ENCODE data around the gene SH3RF3.

- TF ChIP-seq POLR2A (IDR thresholded peaks at IDR 0.05) (no peak), EP300 (IDR thresholded peaks at IDR 0.05) (no peak), CTCF (IDR thresholded peaks at IDR 0.05) (no peak), POLR2AphosphoS5 (IDR thresholded peaks at IDR 0.05) (no peak)
Observed at GRCh38 chr2:109513230-109513629, 384.2 kb downstream of the SH3RF3 start.

Measured in upper lobe of left lung (tissue), 4 donors.